ENCODE results near the gene NACC1. TPM values are rescaled to one million over a fixed set of nuclear protein-coding genes. Genes with fewer than 3 reads are reported as not detected.

The NACC1 gene
- total and polyA plus RNA-seq, 11 donors = 28.7 to 88.2 (median 42.0) TPM

DNA sequence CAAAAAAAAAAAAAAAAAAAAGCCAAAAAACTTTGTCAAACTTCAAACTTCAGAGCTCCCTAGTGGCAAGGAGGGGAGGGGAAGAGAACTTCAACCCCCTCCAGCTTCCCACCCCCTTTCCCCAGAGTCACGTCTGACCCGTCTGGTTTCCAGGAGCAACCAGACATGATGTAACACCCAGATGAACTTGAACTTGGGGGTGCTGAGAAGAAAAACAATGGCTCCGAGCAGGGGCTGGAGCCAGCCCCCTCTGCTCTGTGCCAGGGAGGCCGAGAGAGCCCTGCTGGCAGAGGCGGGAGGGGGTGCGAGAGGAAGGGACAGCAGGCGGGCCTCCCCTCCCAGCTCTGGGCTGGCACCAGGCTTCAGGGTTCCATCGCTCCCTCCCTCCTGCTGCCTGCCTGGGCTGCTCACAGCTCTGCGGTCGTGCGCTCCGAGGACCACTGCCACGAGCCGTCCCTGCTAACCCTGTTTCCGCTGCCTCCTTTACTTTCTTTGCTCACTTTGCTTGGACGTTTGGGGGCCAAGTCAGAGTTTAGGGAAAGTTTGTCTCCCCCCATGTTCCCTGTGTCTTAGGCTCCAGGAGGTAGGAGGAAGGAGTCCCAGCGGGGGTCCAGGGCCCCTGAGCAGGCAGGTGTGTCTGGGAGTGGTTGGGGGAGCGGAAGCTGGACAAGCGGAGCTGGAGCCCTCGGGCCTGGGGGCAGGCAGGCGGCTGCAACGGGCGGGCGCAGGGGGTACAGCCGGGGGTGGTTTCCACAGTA, 26.5 kb upstream of the NACC1 start:
- TF ChIP-seq, protein P1, sequence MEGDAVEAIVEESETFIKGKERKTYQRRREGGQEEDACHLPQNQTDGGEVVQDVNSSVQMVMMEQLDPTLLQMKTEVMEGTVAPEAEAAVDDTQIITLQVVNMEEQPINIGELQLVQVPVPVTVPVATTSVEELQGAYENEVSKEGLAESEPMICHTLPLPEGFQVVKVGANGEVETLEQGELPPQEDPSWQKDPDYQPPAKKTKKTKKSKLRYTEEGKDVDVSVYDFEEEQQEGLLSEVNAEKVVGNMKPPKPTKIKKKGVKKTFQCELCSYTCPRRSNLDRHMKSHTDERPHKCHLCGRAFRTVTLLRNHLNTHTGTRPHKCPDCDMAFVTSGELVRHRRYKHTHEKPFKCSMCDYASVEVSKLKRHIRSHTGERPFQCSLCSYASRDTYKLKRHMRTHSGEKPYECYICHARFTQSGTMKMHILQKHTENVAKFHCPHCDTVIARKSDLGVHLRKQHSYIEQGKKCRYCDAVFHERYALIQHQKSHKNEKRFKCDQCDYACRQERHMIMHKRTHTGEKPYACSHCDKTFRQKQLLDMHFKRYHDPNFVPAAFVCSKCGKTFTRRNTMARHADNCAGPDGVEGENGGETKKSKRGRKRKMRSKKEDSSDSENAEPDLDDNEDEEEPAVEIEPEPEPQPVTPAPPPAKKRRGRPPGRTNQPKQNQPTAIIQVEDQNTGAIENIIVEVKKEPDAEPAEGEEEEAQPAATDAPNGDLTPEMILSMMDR (IDR thresholded peaks at IDR 0.05) = peak in 2 of 12 donors; percentile 9 to 25
- no peak for TF ChIP-seq POLR2A (IDR thresholded peaks at IDR 0.05)
- Histone ChIP-seq H3K27ac (peak overlapping the region; percentile 61 to 94 (median 80)), H3K36me3 (peaks cover 0 to 44% (median 25%) of the 10 kb centered on the region in 9 donors), H3K4me3 (peak overlapping the region in 1 of 12 donors; percentile 16), H3K27me3 (no peaks in the 10 kb centered on the region), H3K4me1 (peaks cover 0 to 79% (median 60%) of the 10 kb centered on the region in 12 donors), H3K9me3 (no peaks in the 10 kb centered on the region)
- DNase-seq = peak in 4 of 5 donors; percentile 64 to 74 (median 70)
- intact Hi-C loops (cut with DNase I) = loop anchor here in 9 of 10 donors (1.0 to 10.0 kb wide), 8 partner anchors 29 to 207 kb away; partner anchors contain the start of genes DNASE2 (in 1 of the 9) and KLF1 (in 1 of the 9)
- peak; percentile 43 to 67 (median 55) for ATAC-seq
- 67 to 74% (median 68%) methylated on average over 25 of the region's 25 CpGs for WGBS, 4 donors

DNA sequence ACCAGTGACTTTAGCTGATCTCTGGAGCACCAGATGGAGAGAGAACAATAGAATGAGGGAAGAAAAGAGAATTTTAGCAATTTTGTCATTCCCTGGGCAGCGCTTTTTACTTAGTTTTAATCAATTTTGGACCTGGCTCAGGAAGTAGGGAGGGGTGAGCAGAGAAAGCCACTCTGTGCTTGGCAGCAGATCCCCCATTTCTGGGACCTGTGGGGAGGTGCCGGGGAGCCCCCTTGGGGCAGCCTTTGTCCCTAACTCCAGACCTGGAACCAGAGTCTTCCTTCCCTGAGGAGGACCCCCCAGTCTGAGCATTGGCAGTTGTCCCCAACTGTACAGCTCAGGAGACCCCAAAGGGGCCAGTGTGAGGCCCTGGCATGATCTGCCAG, 25.9 kb upstream of the NACC1 start:
- Histone ChIP-seq H3K9me3 (no peaks in the 10 kb centered on the region), H3K27me3 (no peaks in the 10 kb centered on the region), H3K36me3 (peaks cover 0 to 38% (median 21%) of the 10 kb centered on the region in 9 donors), H3K27ac (peak overlapping the region; percentile 61 to 94 (median 80)), H3K4me3 (peak overlapping the region in 1 of 12 donors; percentile 16), H3K4me1 (peaks cover 0 to 84% (median 65%) of the 10 kb centered on the region in 12 donors)
- ATAC-seq (no peak), DNase-seq (no peak)
- intact Hi-C loops (cut with DNase I) = loop anchor here in 9 of 10 donors (2.0 to 10.0 kb wide), 7 partner anchors 29 to 207 kb away; partner anchors contain the start of genes DNASE2 (in 1 of the 9) and KLF1 (in 1 of the 9)
- TF ChIP-seq, protein P1 (IDR thresholded peaks at IDR 0.05) = no peak
- no peak for TF ChIP-seq POLR2A (IDR thresholded peaks at IDR 0.05)
- WGBS, 4 donors = 76 to 81% (median 80%) methylated on average over 2 of the region's 2 CpGs

DNA sequence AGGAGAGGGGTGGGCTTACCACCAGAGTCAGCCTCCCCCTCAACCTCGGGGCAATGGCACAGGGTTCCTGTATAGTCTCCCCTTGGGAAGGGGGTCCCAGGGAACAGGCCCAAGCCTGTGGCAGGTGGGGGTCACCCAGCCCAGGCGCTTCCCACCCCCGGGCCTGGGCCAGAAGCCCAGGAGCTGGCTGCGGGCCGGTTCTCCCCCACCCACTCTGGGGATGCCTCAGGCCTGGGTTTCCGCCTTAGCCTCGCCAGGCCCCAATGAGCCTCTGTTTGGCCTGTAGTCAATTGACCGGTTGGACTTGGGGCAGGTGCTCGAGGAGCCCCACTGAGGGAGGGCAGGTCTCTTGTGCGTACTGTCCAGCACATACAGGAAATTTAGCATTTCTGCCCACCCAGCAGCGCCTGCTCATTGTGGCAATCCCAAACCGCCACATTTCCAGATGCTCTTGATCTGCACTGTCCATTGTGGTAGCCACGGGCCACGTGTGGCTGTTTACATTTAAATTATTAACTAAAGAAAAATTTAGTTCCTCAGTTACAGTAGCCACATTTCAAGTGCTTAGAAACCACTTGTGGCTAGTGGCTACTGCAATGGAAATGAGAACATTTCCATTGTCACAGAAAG, 25.3 kb upstream of the NACC1 start:
- H3K27me3 ChIP-seq = peaks cover 0 to 4% (median 0%) of the 10 kb centered on the region in 9 donors
- WGBS, 4 donors = 54 to 77% (median 64%) methylated on average over 10 to 14 of the region's 14 CpGs
- peaks cover 0 to 90% (median 71%) of the 10 kb centered on the region in 12 donors for H3K4me1 ChIP-seq
- no peaks in the 10 kb centered on the region for H3K9me3 ChIP-seq
- DNase-seq = no peak
- intact Hi-C loops (cut with DNase I) = loop anchor here (1.0 to 10.0 kb wide), 8 partner anchors 30 to 208 kb away; partner anchors contain the start of genes DNASE2 (in 1 of the 10) and KLF1 (in 1 of the 10)
- ATAC-seq = peak in 1 of 4 donors; percentile 7
- no peak overlapping the region for H3K4me3 ChIP-seq
- TF ChIP-seq, protein P1 (IDR thresholded peaks at IDR 0.05) = no peak
- TF ChIP-seq POLR2A (IDR thresholded peaks at IDR 0.05) = no peak
- peak overlapping the region; percentile 61 to 94 (median 80) for H3K27ac ChIP-seq
- peaks cover 0 to 32% (median 18%) of the 10 kb centered on the region in 9 donors for H3K36me3 ChIP-seq

All from heart left ventricle (tissue), 16 donors.